GM18519 (cell line): ENCODE measurements around the gene PPP1R18.
"Not testable (repeated sequence)": the region's sequence is repeated elsewhere in the genome, so short reads cannot be mapped to it uniquely, and the experiment has no call there.

ENCODE experiments used
- ATAC-seq: cut with Tn5 transposase; IDR thresholded peaks from one replicate; pipeline ENCODE4 v1.9.1; 2021; ENCODE audit warnings: mild to moderate bottlenecking, moderate library complexity; ENCODE audit not compliant: unreplicated experiment, low FRiP score

Gene PPP1R18

DNA sequence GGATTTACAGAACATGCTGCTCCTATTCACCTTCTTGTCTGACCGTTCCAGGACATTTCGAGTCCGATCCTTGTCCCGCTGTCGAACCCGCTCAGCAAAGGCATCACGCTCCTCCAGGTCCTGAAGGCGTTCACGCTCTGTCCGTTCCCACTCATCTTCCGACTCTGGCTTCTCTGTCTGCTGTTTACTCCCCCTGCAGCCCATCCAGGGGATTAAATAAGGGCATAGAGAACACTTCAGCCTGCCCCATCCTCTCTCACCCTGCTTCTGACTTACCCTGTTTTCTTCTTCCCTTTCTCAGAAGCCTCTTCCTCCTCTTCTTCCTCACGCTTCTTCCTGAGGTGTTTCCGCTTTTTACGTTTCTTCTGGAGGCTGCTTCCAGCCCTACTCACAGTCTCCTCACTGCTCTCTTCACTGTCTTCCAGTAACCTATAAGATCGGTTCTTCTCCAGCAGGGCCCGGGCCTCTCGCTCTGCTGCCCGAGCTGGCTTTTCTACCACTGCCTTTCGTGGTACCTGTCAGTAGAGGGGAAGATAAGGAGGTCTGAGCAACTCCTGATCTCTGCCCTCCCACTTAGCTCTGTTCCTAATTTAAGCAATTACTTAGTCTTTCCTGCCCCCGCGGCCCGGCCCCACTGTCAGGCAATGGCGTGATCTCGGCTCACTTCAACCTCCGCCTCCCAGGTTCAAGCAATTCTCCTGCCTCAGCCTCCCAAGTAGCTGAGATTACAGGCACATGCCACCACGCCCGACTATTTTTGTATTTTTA, 15.5 kb downstream of the PPP1R18 start:
- ATAC-seq: no peak

- not testable (repeated sequence) for ATAC-seq
Measured at GRCh38 chr6:30666300-30666699, 20.1 kb downstream of the PPP1R18 start.

GRCh38 chr6:30664994-30665767, 21.3 kb downstream of the PPP1R18 start:
- ATAC-seq: no peak

- ATAC-seq: not testable (repeated sequence)
Measured at GRCh38 chr6:30657922-30658321, 28.5 kb downstream of the PPP1R18 start.

DNA sequence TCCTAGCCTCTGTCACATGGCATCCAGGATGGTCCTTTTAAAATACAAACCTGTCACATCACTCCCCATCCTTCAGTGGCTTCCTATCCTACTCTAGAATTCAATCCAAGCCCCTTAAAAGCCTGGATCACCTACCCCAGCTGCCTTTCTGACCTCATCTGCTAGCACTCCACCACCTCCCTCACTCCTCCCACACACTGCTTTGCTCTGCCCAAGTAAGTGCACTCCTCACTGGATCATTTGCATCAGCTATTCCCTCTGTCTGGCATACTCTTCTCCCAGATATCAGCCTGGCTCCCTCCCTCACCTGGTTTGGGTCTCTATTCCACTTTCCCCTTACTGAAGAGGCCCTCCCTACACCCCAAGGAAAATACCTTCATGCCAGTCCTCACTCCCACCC, 29.0 kb downstream of the PPP1R18 start:
- no peak for ATAC-seq

DNA sequence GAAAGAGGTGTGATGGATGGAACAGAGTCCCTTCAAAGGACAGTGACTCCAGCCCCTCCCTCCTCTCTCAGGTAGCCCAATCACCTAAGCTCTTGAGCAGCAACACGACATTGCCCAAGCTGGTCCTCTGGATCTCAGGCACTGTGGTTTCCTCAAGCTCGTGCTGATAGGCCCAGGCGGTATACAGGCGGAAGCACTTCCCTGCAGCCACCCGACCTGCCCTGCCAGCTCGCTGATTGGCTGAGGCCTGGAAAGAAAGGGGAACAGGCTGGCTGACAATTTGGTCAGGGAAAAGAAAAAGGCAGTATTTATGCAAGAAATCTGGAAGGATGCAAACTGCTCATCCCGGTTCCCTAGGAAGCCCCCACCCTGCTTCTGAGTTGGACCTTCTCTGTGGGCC, 29.9 kb downstream of the PPP1R18 start:
- no peak for ATAC-seq

- no peak for ATAC-seq
Measured at GRCh38 chr6:30655743-30656094, 30.7 kb downstream of the PPP1R18 start.

DNA sequence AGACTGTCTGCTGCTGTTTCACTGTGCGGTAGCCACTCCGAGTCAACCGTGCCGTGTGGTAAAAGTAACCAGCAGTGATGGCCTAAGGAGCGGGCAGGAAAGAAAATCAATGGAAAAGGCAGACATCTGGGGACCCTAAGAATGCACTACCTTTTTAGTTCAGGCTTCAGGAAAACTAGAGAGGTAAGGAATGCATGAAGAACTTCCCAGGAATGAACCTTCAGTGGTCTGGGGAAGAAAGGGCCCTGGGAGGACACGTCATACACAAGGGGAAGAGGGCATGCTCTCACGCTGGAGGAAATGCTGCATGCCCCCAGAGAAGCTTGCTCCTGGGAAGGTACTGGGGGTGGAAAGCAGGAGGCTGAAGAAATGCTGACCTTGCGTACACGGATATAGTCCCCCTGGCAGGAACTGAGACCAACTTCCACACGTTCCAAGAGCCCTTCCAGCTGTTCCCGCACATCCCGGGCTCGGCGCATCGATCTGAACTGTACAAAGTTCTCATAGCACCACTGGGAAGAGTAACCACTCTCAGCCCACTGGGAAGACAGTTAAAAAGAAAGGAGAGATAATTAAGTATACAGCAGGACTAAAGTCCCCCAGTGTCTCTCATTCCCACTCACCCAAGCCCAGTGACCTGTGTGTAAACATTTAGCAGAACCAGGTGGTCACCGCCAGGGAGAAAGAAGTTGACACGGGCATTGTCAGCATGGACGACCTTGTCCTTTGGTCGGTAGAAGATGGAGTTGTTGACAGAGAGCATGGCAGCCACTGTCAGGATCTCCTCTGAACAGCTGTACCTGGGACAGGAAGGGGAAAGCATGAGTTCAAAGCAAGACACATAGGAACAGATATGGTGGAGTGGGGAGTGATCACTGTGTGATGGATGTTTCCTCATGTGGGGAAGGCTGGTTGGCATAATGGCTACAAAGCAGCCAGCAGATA, 31.4 kb downstream of the PPP1R18 start:
- ATAC-seq: no peak

GRCh38 chr6:30651143-30651542, 35.3 kb downstream of the PPP1R18 start:
- no peak for ATAC-seq

DNA sequence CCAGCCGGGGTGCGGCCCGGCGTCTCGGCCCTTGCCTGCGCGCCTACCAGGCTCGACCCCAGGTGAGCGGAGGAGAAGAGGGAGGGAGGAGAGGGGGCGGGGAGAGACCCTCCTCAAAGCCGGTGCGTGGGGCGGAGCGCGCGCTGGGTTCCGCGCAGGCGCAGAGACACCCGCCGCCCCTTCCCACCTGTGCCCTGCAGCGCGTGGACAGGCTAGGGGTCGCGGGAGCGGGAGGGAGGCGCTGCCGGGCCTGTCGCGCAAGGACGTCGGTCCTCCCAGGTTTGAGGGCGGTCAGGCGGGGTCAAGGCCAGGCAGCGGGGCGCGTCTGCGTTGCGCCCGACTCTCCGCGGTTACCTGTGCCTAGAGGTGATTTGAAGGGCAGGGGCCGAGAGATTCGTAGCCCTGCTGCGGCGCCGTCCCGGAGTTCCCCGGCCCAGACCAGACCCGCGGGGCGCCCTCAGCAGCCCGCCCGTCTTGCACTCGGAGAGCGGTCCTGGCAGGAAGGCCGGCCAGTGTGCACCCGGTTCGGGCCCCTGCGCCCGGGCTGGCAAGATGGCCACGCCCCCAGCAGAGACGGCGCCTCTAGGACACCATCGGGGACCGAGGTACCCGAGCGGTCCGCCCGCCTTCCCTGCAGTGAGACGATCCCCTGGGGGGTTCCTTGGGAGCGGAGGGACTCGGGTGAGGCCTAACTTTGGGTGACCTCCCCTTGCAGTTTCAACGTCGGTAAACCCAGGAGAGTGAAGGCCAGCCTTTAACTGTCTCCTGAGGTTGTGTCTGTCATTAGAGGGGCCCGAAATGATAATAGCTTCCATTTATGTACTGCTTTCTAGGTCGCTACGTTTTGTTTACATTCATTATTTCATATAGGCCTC, 39.0 kb downstream of the PPP1R18 start:
- ATAC-seq: no peak

DNA sequence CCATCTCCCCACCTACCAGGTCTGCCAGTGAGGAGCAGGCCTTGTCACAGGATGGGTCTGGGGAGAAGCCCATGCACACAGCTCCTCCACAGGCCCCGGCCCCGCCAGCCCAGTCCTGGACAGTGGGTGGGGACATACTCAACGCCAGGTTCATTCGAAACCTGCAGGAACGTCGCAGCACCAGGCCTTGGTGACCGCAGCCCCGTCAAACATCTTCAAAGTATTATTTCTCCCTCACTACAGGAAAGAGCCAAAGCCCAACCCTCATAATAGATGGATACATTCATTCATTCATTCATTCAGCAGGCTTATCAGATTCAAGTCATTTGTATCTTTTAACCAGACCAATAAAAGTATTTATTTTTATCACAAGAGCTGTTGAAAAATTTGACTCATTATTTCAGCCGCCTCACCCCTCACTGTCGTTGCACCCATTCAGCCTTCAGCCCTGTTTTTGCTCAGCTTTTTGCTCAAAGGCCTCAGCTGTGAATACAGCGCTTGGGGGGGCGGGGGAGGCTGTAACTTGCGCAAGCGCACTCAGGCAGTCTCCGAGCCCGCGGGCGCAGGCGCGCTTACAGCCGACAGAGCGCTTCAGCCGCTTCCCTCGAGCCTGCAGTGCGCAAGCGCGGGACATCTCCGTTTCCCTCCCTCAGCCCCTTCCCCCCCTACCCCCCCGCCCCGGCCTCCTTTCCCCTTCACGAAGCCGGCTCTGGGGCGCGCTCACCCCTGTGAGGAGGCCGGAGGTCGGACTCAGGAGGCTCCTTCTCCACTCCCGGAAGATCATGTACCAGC, 39.8 kb downstream of the PPP1R18 start, which contains the start of gene C6orf136:
Gene C6orf136 (plus strand): TSS at position 684 of the 792 bp plus-strand sequence. CDS start 99 bp downstream, at position 783.
- no peak for ATAC-seq

DNA sequence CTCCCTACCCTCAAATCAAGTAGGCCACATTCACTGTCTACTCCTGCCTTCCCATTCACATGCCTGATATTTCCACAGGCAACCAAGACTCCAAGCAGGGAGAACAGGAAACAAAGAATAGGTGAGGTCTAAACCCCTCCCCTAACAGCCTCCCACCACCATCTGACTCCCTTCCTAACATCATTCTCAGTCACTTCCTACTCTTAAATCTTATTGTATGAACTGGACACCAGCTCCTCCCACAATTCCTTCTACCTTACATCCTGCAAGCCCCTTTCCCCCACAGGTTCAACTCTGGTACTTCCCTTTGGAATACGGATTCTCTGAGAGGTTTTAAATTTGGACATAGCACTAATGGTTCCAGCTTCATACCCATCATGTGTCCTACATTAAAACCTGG, 40.5 kb downstream of the PPP1R18 start:
- ATAC-seq: no peak

GRCh38 chr6:30644769-30645168, 41.7 kb downstream of the PPP1R18 start:
- no peak for ATAC-seq

GRCh38 chr6:30643656-30644055, 42.8 kb downstream of the PPP1R18 start:
- no peak for ATAC-seq

- no peak for ATAC-seq
Measured at GRCh38 chr6:30641048-30641447, 45.4 kb downstream of the PPP1R18 start.

DNA sequence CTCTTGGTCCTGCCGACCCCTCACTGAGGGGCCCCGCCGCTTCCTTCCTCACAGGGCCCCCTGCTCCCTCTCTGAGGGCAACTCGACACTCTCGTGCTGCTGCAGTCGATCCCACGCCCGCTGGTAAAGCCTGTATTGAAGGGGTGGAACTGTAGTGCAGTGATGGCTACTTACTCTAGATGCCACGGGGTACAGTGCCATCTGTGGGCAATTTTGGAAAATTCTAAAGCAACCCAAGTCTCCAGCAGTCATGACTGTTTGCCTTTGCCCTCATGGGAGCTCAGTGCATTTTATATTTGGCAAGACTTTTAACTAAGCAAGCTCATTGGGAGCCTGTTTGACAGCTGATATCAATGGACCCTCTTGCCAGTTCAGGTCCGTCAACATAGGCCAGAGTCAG, 46.0 kb downstream of the PPP1R18 start:
- no peak for ATAC-seq

DNA sequence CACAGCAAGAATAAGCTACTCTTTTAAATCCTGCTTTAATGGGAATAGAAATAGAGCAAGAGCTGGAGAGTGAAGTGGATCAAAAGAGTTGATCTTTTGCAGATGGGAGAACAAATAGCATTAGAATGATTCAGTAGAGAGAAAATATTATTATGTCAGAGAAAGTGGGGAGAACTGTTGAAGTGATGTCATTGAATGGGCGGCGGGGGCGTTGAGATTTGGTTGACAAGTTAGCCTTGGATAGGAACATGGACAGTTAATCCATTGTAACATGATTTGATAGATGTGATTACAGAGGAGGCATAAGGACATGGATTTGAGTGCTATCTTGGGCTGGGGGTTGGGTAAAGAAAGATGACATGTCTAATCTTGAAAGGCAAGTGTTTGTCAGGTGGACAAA, 50.6 kb downstream of the PPP1R18 start:
- ATAC-seq: no peak

DNA sequence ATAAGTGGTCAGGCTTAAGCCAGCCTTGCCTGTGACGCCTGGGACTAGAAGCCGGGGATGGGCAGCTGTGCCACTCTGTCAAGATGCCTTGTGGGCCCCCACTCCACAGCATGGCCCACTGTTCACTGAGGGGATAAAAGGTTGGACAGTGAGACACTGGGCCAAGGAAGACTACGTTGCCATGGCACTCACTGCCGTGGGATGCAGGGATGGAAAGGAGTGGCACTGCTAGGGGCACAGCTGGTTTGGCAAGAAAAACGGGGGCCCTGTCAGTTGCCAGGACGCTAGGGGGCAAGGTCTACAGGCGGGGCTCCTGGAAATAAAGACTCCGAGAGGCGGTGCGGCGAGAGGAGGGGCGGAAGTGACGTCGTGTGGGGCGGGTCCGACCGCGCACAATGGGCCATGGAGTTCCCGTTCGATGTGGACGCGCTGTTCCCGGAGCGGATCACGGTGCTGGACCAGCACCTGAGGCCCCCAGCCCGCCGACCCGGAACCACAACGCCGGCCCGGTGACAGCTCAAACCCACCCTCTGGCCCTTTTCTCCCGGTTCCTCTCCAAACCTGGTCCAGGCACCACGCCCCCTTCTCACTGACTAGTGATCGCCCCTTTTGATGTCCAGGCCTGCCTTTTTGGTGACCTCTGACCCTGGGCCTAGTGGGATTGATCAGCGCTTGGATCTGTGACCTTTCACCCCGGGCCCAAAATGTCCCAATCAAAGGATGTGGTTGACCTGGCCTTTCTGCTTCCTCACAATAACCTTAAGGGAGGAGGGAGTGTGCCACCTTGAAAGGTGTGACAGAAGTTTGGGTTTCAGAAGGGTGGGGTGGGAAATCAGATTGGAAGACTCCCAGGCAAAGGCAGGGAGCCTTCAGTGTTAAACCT, 59.7 kb downstream of the PPP1R18 start, which contains the start of gene ATAT1:
Gene ATAT1 (plus strand): TSS at position 391 of the 883 bp plus-strand sequence.
- ATAC-seq: no peak
